Smooth muscle cell (in vitro differentiated cells): ENCODE measurements around the gene LRRC71. TPM values are rescaled to one million over a fixed set of nuclear protein-coding genes. Genes with fewer than 3 reads are reported as not detected.

Experiments used
- DNase-seq: peaks from one replicate; lab custom pipeline; 2025; ENCODE audit not compliant: unreplicated experiment; lab: John Stamatoyannopoulos, UW
- H2AFZ ChIP-seq: fragments of 200-600 bp; sonication (generic); 2 replicates; pipeline ENCODE4 v1.6.0; 2016; ENCODE audit warnings: antibody characterized with exemption, low read depth, mild to moderate bottlenecking
- H3F3A ChIP-seq: fragments of 200-600 bp; sonication (generic); 2 replicates; pipeline ENCODE4 v1.6.0; 2017; ENCODE audit warnings: antibody characterized with exemption, low read depth
- H3K27ac ChIP-seq: fragments of 200-600 bp; sonication (generic); 2 replicates; pipeline ENCODE4 v1.5.1; 2016; ENCODE audit warnings: low read depth, mild to moderate bottlenecking
- H3K27me3 ChIP-seq: fragments of 200-600 bp; sonication (generic); 2 replicates; pipeline ENCODE4 v1.6.1; 2016; ENCODE audit warnings: low read depth, mild to moderate bottlenecking
- H3K36me3 ChIP-seq: fragments of 200-600 bp; sonication (generic); 2 replicates; pipeline ENCODE4 v1.5.1; 2016; ENCODE audit warnings: low read depth
- H3K4me1 ChIP-seq: fragments of 200-600 bp; sonication (generic); 2 replicates; pipeline ENCODE4 v1.5.1; 2016; ENCODE audit warnings: low read depth
- H3K4me2 ChIP-seq: fragments of 200-600 bp; sonication (generic); 2 replicates; pipeline ENCODE4 v1.6.0; 2016; ENCODE audit warnings: mild to moderate bottlenecking
- H3K4me3 ChIP-seq: fragments of 200-600 bp; sonication (generic); 2 replicates; pipeline ENCODE4 v1.5.1; 2016; ENCODE audit warnings: mild to moderate bottlenecking
- H3K79me2 ChIP-seq: fragments of 200-600 bp; sonication (generic); 2 replicates; pipeline ENCODE4 v1.6.0; 2016; ENCODE audit warnings: low read depth, mild to moderate bottlenecking
- H3K9ac ChIP-seq: fragments of 200-600 bp; sonication (generic); 2 replicates; pipeline ENCODE4 v1.6.0; 2016; ENCODE audit warnings: low read depth
- H3K9me3 ChIP-seq: fragments of 200-600 bp; sonication (generic); replicated peaks from 2 replicates; pipeline ENCODE4 v1.5.1; 2016; ENCODE audit warnings: low read depth
- H4K20me1 ChIP-seq: fragments of 200-600 bp; sonication (generic); 2 replicates; pipeline ENCODE4 v1.6.0; 2016; ENCODE audit warnings: low read depth
- CTCF ChIP-seq: fragments of 200-600 bp; sonication (generic); IDR thresholded peaks from 2 replicates; pipeline ENCODE4 v1.5.1; 2017; ENCODE audit warnings: borderline replicate concordance, mild to moderate bottlenecking, antibody characterized with exemption; ENCODE audit not compliant: insufficient read depth, poor library complexity, severe bottlenecking
- whole genome bisulfite sequencing: methylation state at CpG from one replicate; pipeline ENCODE4 v1.1.7; 2016; ENCODE audit warnings: low lambda C conversion rate; 5-methylcytosine and 5-hydroxymethylcytosine counted together
- polyA plus RNA-seq: library from polyadenylated mRNA; unstranded; fragments of >200 nt; fragmentation: Nextera tagmentation; extraction: Ambion mirVana; gene quantifications from 2 replicates; pipeline ENCODE4 v1.2.1, GENCODE V29; 2016
- total RNA-seq: library from RNA; depleted of rRNA; stranded (reverse); fragments of >200 nt; gene quantifications from 2 replicates; pipeline ENCODE4 v1.2.3, GENCODE V29; 2014

The LRRC71 gene
- total and polyA plus RNA-seq, 2 experiments from 2014 or later: not detected

GRCh38 chr1:156874572-156875340, 45.7 kb upstream of the LRRC71 start:
- H2AFZ ChIP-seq: no peak overlapping the region

GRCh38 chr1:156875341-156875615, 45.2 kb upstream of the LRRC71 start:
- 95% methylated on average over 3 of the region's 5 CpGs for WGBS
- Histone ChIP-seq H3K9ac (no peak overlapping the region), H4K20me1 (no peaks in the 10 kb centered on the region), H3K4me1 (peaks cover 4% of the 10 kb centered on the region), H3K9me3 (no peaks in the 10 kb centered on the region), H3K4me3 (no peak overlapping the region), H3K79me2 (no peaks in the 10 kb centered on the region), H3K27ac (no peak overlapping the region), H2AFZ (no peak overlapping the region), H3K36me3 (no peaks in the 10 kb centered on the region), H3K27me3 (peaks cover 8% of the 10 kb centered on the region), H3K4me2 (no peak overlapping the region), H3F3A (no peaks in the 10 kb centered on the region)
- TF ChIP-seq CTCF: no peak
- DNase-seq: no peak

More at GRCh38 chr1:156874572-156875340, 45.7 kb upstream of the LRRC71 start:
- no peaks in the 10 kb centered on the region for H4K20me1 ChIP-seq
- WGBS: 92% methylated on average over 16 of the region's 16 CpGs
- H3K9ac ChIP-seq: no peak overlapping the region
- no peak overlapping the region for H3K4me3 ChIP-seq
- H3K79me2 ChIP-seq: no peaks in the 10 kb centered on the region
- H3K27ac ChIP-seq: no peak overlapping the region
- no peak for TF ChIP-seq CTCF
- peaks cover 5% of the 10 kb centered on the region for H3K4me1 ChIP-seq
- H3K9me3 ChIP-seq: no peaks in the 10 kb centered on the region
- no peaks in the 10 kb centered on the region for H3F3A ChIP-seq
- H3K36me3 ChIP-seq: no peaks in the 10 kb centered on the region
- DNase-seq: no peak
- H3K4me2 ChIP-seq: no peak overlapping the region
- peaks cover 8% of the 10 kb centered on the region for H3K27me3 ChIP-seq

GRCh38 chr1:156876281-156876680, 44.2 kb upstream of the LRRC71 start:
- H2AFZ ChIP-seq: no peak overlapping the region

More at GRCh38 chr1:156876281-156876680, 44.2 kb upstream of the LRRC71 start:
- peaks cover 8% of the 10 kb centered on the region for H3K27me3 ChIP-seq
- no peaks in the 10 kb centered on the region for H3F3A ChIP-seq
- 53% methylated on average over 13 of the region's 21 CpGs for WGBS
- no peak overlapping the region for H3K4me3 ChIP-seq
- H3K79me2 ChIP-seq: no peaks in the 10 kb centered on the region
- no peaks in the 10 kb centered on the region for H4K20me1 ChIP-seq
- H3K9me3 ChIP-seq: no peaks in the 10 kb centered on the region
- no peak for DNase-seq
- no peaks in the 10 kb centered on the region for H3K4me1 ChIP-seq
- TF ChIP-seq CTCF: no peak
- no peak overlapping the region for H3K4me2 ChIP-seq
- no peaks in the 10 kb centered on the region for H3K36me3 ChIP-seq
- no peak overlapping the region for H3K9ac ChIP-seq
- H3K27ac ChIP-seq: no peak overlapping the region
